ENCODE data around the gene SPATA31C1. TPM values are rescaled to one million over a fixed set of nuclear protein-coding genes. Genes with fewer than 3 reads are reported as not detected.

SPATA31C1 gene
- total RNA-seq, 2 donors from 2014 or later, result not detected

DNA sequence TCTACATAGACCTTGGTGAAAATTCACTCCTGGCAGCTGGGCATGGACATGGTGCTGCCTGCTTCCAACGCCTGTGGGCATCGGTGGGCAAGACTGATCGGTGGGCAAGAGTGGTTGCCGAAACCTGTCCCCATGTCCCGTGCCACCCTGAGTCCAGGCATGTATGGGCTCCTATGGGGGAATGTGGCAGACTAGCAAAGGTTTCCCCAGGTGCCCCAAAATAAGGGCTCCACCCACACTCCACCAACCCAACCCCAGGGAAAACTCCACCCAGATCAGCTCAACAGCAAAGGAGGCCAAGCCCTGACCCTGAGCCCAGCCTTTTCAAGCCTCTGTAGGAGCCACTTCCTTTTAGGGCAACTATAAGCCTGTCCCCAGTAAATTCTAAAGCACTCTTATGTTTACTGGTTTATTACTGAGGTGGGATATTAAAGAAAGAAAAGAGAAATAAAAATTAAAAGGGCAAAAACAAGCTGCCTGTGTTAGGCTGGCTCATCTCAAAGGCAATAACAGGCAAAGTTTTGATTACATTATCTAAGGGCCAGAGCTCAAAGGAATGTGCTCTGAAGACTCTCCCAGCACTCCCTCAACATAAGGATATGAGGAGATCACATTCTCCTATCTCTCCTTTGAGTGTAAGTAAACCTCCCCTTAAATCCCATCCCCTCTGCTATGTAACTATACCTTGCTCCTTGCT lies 44.0 kb upstream of the SPATA31C1 start:
- TF ChIP-seq CTCF (IDR thresholded peaks at IDR 0.05), result no peak
- no peak for TF ChIP-seq POLR2A (IDR thresholded peaks at IDR 0.05)
- H3K9me3 ChIP-seq, result no peaks in the 10 kb centered on the region
- intact Hi-C loops (cut with DNase I), result no loop called here
- no peak overlapping the region for H3K4me3 ChIP-seq
- DNase-seq (no peak), ATAC-seq (no peak)
- no peaks in the 10 kb centered on the region for H3K27me3 ChIP-seq
- H3K4me1 ChIP-seq, result no peaks in the 10 kb centered on the region
- no peaks in the 10 kb centered on the region for H3K36me3 ChIP-seq (replicated peaks in 1 of 2; ENCODE audit: insufficient read depth in 1 of 2, low read depth in 2 of 2)
- WGBS, 2 donors, result 98 to 100% methylated on average over 3 to 5 of the region's 5 CpGs
- H3K27ac ChIP-seq, result no peak overlapping the region

GRCh38 chr9:87874304-87874623 lies 43.5 kb upstream of the SPATA31C1 start:
- no peak overlapping the region for H3K27ac ChIP-seq
- no peaks in the 10 kb centered on the region for H3K27me3 ChIP-seq
- H3K36me3 ChIP-seq (replicated peaks in 1 of 2; ENCODE audit: insufficient read depth in 1 of 2, low read depth in 2 of 2), result no peaks in the 10 kb centered on the region
- 65 to 67% methylated on average over 7 of the region's 7 CpGs for WGBS, 2 donors
- no peaks in the 10 kb centered on the region for H3K4me1 ChIP-seq
- intact Hi-C loops (cut with DNase I), result no loop called here
- DNase-seq (no peak), ATAC-seq (no peak)
- no peaks in the 10 kb centered on the region for H3K9me3 ChIP-seq
- TF ChIP-seq POLR2A (IDR thresholded peaks at IDR 0.05) (no peak), CTCF (IDR thresholded peaks at IDR 0.05) (no peak)
- H3K4me3 ChIP-seq, result no peak overlapping the region

DNA sequence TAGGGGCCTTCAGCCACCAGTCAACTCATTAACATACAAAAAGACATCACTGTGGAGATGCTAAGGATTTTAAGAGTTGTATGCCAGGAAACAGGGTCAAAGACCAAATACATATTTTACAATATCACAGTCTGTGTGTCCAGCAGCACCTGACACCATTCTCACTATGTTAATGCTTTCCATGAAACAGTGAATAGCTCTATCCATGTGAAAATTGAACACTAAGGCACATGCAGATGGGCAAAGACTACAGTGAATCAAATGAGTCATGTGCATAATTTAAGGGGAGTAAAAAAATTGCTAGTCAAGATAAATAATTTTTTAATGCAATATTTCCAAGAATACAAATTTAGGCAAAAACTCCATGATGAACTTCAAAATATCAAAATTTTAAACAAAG lies 42.7 kb upstream of the SPATA31C1 start:
- H3K4me3 ChIP-seq, result no peak overlapping the region
- no peaks in the 10 kb centered on the region for H3K4me1 ChIP-seq
- H3K27ac ChIP-seq, result no peak overlapping the region
- no peaks in the 10 kb centered on the region for H3K36me3 ChIP-seq (replicated peaks in 1 of 2; ENCODE audit: insufficient read depth in 1 of 2, low read depth in 2 of 2)
- no peak for DNase-seq
- H3K27me3 ChIP-seq, result no peaks in the 10 kb centered on the region
- no peaks in the 10 kb centered on the region for H3K9me3 ChIP-seq
- no peak for ATAC-seq
- intact Hi-C loops (cut with DNase I), result no loop called here
- TF ChIP-seq CTCF (IDR thresholded peaks at IDR 0.05) (no peak), POLR2A (IDR thresholded peaks at IDR 0.05) (no peak)

GRCh38 chr9:87875831-87876545 lies 41.8 kb upstream of the SPATA31C1 start:
- TF ChIP-seq CTCF (IDR thresholded peaks at IDR 0.05), result no peak
- no peak for TF ChIP-seq POLR2A (IDR thresholded peaks at IDR 0.05)
- no peaks in the 10 kb centered on the region for H3K4me1 ChIP-seq

DNA sequence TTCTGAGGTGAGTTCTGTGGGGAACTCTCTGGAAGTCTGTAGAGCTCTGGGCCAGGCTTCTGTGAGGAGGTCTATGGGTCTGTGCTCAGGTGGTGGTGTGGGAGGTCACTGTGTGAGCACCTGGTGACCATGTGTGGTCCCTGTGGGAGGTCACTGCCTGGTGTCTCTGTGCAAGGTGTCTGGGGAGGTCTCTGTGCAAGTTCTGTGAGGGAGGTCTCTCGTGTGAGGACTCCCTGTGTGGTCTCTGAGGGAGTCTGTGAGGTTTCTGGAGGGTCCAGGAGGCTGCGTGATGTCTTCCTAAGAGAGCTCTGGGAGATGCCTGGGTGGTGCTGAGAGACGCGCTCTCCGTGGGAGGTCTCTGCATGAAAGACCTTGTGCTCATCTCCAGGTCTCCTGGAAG lies 41.1 kb upstream of the SPATA31C1 start:
- WGBS, 2 donors, result 97 to 98% methylated on average over 5 of the region's 5 CpGs
- DNase-seq (no peak), ATAC-seq (no peak)
- H3K9me3 ChIP-seq, result no peaks in the 10 kb centered on the region
- H3K4me3 ChIP-seq, result no peak overlapping the region
- intact Hi-C loops (cut with DNase I), result no loop called here
- H3K27ac ChIP-seq, result no peak overlapping the region
- TF ChIP-seq POLR2A (IDR thresholded peaks at IDR 0.05), result no peak
- TF ChIP-seq CTCF (IDR thresholded peaks at IDR 0.05), result no peak
- no peaks in the 10 kb centered on the region for H3K36me3 ChIP-seq (replicated peaks in 1 of 2; ENCODE audit: insufficient read depth in 1 of 2, low read depth in 2 of 2)
- no peaks in the 10 kb centered on the region for H3K4me1 ChIP-seq
- no peaks in the 10 kb centered on the region for H3K27me3 ChIP-seq

More at GRCh38 chr9:87875831-87876545, 41.8 kb upstream of the SPATA31C1 start:
- Histone ChIP-seq H3K9me3 (no peaks in the 10 kb centered on the region), H3K36me3 (replicated peaks in 1 of 2; ENCODE audit: insufficient read depth in 1 of 2, low read depth in 2 of 2) (no peaks in the 10 kb centered on the region), H3K27me3 (no peaks in the 10 kb centered on the region), H3K4me3 (no peak overlapping the region), H3K27ac (no peak overlapping the region)
- intact Hi-C loops (cut with DNase I), result no loop called here
- WGBS, 2 donors, result 74 to 87% methylated on average over 4 to 5 of the region's 5 CpGs
- no peak for DNase-seq
- no peak for ATAC-seq

Data from body of pancreas (tissue), 4 donors.